Tibial nerve (tissue), 4 donors: ENCODE data around the gene PROSER2.

Experiments
- EP300 ChIP-seq, 2 donors: sonication (generic); formaldehyde crosslinking; IDR thresholded peaks; one replicate each; pipeline ENCODE4 v1.6.1; 2017; ENCODE audit warnings: antibody characterized with exemption in 2 of 2, mild to moderate bottlenecking in 1 of 2
- POLR2A ChIP-seq, 2 donors: fragments of 450-650 bp; IDR thresholded peaks; one replicate each; pipeline ENCODE4 v1.6.1; 2017; ENCODE audit warnings: antibody characterized with exemption in 2 of 2, mild to moderate bottlenecking in 2 of 2, moderate library complexity in 2 of 2
- TF ChIP-seq, protein P1 (sequence below), 5 experiments: fragments of 200-600 bp in 3 of 5; fragments of 450-650 bp in 2 of 5; sonication (generic) in 3 of 5; IDR thresholded peaks; one replicate each; pipeline ENCODE4 v1.5.1; 2016 to 2019; ENCODE audit warnings: antibody characterized with exemption in 5 of 5, mild to moderate bottlenecking in 3 of 5, moderate library complexity in 2 of 5

GRCh38 chr10:11797847-11798633 is 25.1 kb upstream of the PROSER2 start:
- TF ChIP-seq, protein P1, sequence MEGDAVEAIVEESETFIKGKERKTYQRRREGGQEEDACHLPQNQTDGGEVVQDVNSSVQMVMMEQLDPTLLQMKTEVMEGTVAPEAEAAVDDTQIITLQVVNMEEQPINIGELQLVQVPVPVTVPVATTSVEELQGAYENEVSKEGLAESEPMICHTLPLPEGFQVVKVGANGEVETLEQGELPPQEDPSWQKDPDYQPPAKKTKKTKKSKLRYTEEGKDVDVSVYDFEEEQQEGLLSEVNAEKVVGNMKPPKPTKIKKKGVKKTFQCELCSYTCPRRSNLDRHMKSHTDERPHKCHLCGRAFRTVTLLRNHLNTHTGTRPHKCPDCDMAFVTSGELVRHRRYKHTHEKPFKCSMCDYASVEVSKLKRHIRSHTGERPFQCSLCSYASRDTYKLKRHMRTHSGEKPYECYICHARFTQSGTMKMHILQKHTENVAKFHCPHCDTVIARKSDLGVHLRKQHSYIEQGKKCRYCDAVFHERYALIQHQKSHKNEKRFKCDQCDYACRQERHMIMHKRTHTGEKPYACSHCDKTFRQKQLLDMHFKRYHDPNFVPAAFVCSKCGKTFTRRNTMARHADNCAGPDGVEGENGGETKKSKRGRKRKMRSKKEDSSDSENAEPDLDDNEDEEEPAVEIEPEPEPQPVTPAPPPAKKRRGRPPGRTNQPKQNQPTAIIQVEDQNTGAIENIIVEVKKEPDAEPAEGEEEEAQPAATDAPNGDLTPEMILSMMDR (IDR thresholded peaks at IDR 0.05) = no peak
- TF ChIP-seq EP300 (IDR thresholded peaks at IDR 0.05) (no peak), POLR2A (IDR thresholded peaks at IDR 0.05) (no peak)
